Progenitor cell of endocrine pancreas (in vitro differentiated cells): Measurements from ENCODE around the gene MRPL54. TPM values are rescaled to one million over a fixed set of nuclear protein-coding genes. Genes with fewer than 3 reads are reported as not detected.

Experiments used
- DNase-seq: peaks from one replicate; pipeline ENCODE4 v3.0.0; 2021; ENCODE audit warnings: low spot score; ENCODE audit not compliant: unreplicated experiment
- H3K27ac Mint-ChIP-seq: 2 replicates; pipeline ENCODE4 v1.8.0; 2021; ENCODE audit warnings: mild to moderate bottlenecking, moderate library complexity, mixed read lengths
- H3K27me3 Mint-ChIP-seq: 2 replicates; pipeline ENCODE4 v1.8.0; 2021; ENCODE audit warnings: mixed read lengths
- H3K36me3 Mint-ChIP-seq: 2 replicates; pipeline ENCODE4 v1.8.0; 2022; ENCODE audit warnings: mixed read lengths; ENCODE audit not compliant: insufficient read depth
- H3K4me1 Mint-ChIP-seq: 2 replicates; pipeline ENCODE4 v1.8.0; 2021; ENCODE audit warnings: low read depth, mixed read lengths
- H3K4me3 Mint-ChIP-seq: 2 replicates; pipeline ENCODE4 v1.8.0; 2021; ENCODE audit warnings: low read depth, mild to moderate bottlenecking, moderate library complexity, mixed read lengths
- H3K9me3 Mint-ChIP-seq: 2 replicates; pipeline ENCODE4 v1.8.0; 2021; ENCODE audit warnings: low read depth, mixed read lengths
- total RNA-seq: library from RNA; stranded (reverse); gene quantifications from 2 replicates; pipeline ENCODE4 v1.2.1, GENCODE V29; 2021
- TF ChIP-seq, protein P1 (sequence below): fragments of 200-600 bp; sonication (generic); IDR thresholded peaks from one replicate; pipeline ENCODE4 v1.5.0; 2021; ENCODE audit warnings: antibody characterized with exemption, mild to moderate bottlenecking; ENCODE audit not compliant: unreplicated experiment

The MRPL54 gene
- total RNA-seq, 1 donor from 2014 or later = 39.8 TPM

DNA sequence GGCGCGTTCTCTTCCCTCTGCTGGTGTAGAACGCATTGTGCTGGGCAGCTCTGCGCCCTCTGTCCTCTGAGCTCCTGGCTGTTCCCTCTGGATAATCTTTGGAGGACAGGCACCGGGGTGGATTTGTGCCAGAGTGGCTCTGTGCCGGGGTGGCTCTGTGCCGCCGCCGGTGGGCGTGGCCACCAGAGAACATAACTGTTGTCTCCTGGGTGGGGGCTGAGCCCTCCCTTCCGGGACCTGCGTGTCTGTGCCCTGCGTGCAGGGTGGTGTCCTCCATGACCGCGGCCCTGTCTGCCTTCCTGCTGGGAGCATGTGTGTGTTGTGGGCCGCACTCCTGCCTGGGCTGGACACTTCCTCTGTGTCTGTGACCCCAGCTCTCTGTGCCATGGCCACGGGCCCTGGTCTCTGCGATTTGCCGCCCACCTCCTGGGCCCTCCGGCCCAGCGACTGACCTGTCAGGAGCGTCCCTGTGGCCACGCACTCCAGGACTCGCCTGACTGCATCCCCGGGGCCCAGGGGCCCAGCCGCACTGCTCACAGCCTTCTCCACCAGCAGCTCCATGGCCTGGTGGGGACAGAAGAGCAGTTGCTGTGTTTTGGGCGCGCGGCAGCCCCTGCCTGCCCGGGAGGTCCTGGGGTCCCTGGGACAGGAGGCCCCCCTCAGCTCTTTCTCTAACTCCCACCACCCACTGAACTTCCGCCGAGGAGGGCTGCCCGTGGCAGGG, 46.1 kb downstream of the MRPL54 start:
- H3K4me3 Mint-ChIP-seq = no peak overlapping the region
- TF ChIP-seq, protein P1, sequence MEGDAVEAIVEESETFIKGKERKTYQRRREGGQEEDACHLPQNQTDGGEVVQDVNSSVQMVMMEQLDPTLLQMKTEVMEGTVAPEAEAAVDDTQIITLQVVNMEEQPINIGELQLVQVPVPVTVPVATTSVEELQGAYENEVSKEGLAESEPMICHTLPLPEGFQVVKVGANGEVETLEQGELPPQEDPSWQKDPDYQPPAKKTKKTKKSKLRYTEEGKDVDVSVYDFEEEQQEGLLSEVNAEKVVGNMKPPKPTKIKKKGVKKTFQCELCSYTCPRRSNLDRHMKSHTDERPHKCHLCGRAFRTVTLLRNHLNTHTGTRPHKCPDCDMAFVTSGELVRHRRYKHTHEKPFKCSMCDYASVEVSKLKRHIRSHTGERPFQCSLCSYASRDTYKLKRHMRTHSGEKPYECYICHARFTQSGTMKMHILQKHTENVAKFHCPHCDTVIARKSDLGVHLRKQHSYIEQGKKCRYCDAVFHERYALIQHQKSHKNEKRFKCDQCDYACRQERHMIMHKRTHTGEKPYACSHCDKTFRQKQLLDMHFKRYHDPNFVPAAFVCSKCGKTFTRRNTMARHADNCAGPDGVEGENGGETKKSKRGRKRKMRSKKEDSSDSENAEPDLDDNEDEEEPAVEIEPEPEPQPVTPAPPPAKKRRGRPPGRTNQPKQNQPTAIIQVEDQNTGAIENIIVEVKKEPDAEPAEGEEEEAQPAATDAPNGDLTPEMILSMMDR = no peak
- H3K27me3 Mint-ChIP-seq = peaks cover 9% of the 10 kb centered on the region

DNA sequence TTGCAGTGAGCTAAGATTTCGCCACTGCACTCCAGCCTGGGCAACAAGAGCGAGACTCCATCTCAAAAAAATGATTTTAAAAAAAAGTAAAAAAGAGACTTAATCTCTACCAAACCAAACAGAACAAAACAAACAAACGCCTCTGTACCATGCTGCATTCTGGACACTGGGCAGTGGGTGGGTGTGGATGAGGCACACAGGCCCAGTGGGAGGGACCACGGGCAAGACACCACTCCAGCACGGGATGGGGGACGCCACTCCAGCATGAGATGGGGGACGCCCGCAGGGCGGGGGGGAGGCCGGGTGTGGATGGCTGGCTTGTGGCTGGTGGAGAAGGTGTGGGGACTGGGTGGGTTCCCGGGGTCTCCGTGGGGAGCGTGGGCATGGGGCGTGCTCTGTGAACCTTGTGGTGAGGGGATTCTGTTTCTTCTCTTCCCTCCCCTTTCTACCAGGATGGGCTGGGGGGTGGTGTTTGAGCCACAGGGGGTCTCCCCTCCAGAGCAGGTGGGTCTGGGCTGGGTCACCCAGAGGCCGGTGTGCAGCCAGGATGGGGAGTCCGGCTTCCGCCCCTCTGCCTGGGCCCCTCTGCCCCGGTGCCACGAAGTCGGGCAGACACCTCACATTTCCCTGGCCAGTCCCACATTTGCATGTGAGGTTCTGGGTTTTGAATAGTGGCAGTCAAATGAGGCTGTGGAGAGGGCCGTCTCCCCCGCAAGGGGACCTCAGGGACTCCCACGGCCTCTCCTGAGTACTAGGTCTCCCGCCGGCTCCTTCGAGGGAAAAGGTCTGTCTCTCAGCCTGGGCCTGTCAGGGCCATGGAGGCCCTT, 47.6 kb downstream of the MRPL54 start:
- no peak for DNase-seq

More for the DNA sequence above, 46.1 kb downstream of the MRPL54 start:
- DNase-seq = no peak
- H3K36me3 Mint-ChIP-seq = no peaks in the 10 kb centered on the region
- no peaks in the 10 kb centered on the region for H3K9me3 Mint-ChIP-seq
- H3K27ac Mint-ChIP-seq = no peak overlapping the region
- no peaks in the 10 kb centered on the region for H3K4me1 Mint-ChIP-seq

DNA sequence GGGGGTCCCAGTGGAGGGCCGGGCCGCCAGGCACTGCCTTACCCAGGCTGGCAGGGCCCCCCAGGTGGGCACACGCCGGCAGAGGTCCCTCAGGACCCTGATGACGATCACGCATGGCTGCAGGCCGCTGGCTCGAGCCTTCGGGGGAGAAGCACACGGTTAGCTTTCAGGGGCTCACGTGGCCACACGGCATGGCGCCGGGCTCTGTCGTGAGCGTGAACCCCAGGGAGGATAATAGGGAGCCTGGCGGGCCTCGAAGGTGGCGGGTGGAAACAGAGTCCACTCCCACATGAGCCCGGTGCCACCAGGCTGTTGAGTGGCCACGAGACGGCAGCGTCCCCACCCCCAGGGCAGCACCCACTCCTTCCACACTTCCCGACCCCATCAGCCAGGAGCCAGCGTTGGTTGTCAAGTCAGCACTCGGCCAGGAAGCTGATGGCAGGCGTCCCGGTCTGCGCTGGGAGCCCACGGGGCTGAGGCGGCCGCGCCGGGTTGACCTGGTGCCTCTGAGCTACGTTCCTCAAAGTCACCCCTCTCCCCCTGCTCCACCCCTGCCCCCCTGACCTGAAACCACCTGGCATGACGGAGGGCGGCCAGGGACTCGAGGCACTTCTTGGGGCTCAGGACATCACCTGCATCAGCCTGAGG, 48.4 kb downstream of the MRPL54 start:
- no peaks in the 10 kb centered on the region for H3K9me3 Mint-ChIP-seq
- H3K4me1 Mint-ChIP-seq = no peaks in the 10 kb centered on the region
- no peak for DNase-seq
- TF ChIP-seq, protein P1 = no peak
- H3K36me3 Mint-ChIP-seq = no peaks in the 10 kb centered on the region
- H3K27ac Mint-ChIP-seq = no peak overlapping the region
- H3K27me3 Mint-ChIP-seq = no peaks in the 10 kb centered on the region
- no peak overlapping the region for H3K4me3 Mint-ChIP-seq

More for the DNA sequence above, 47.6 kb downstream of the MRPL54 start:
- Mint-ChIP-seq H3K9me3 (no peaks in the 10 kb centered on the region), H3K36me3 (no peaks in the 10 kb centered on the region), H3K27me3 (peaks cover 5% of the 10 kb centered on the region), H3K4me3 (no peak overlapping the region), H3K4me1 (no peaks in the 10 kb centered on the region), H3K27ac (no peak overlapping the region)
- TF ChIP-seq, protein P1 = no peak

DNA sequence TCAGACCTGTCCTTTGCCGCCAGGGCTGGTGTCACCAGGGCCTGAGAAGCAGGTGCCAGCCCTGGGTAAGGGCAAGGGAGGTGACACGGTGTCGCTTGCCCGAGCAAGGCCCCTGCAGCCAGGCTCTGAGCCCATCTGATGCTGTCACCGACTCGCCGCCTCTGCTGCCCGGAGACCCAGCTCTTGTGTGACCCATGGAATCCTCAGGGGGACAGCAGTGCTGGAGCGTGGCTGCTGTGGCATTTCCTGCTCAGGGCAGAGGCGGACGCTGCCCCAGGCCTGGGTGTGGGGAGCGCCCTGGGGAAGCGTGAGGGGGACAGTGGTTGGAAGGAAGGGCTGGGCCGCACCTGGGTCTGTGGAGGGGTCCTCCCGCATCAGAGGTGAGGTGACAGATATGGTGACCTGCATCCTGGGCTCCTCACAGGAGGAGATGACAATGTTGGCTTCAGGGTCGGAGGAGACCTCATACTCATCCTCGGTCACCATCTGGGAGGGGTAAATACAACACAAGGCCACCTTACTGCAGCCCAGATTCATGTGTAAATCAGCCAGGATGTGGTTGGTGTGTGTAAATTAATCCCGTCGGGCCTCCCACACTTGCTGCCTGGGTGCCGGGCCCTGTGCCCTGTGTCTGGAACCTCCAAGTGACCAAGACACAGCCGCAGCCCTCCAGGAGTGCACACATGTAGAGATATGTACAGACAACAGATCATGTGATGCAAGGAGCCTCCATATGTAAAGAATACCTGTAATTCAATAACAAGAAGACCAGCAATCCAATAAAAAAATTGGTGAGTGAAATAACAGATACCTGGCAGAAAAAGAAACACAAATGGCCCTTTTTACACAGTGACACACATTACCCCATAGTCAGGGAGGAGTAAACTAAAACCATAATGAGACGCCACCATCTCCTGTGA, 51.3 kb downstream of the MRPL54 start:
- no peak for DNase-seq
- H3K27me3 Mint-ChIP-seq = peaks cover 7% of the 10 kb centered on the region
- no peak overlapping the region for H3K27ac Mint-ChIP-seq
- H3K4me1 Mint-ChIP-seq = no peaks in the 10 kb centered on the region
- H3K36me3 Mint-ChIP-seq = no peaks in the 10 kb centered on the region
- no peaks in the 10 kb centered on the region for H3K9me3 Mint-ChIP-seq
- TF ChIP-seq, protein P1 = no peak
- no peak overlapping the region for H3K4me3 Mint-ChIP-seq
